MM.1S (cell line): Measurements from ENCODE around the gene KCNK2.

Source experiments
- CTCF ChIP-seq: fragments of 300-600 bp; sonication (generic); IDR thresholded peaks from 2 replicates; pipeline ENCODE4 v1.5.1; 2016; ENCODE audit warnings: antibody characterized with exemption, low read length, mixed read lengths
- EZH2 ChIP-seq: fragments of 300-600 bp; sonication (generic); optimal IDR thresholded peaks from 2 replicates; pipeline ENCODE3; 2017; ENCODE audit warnings: low read depth, mild to moderate bottlenecking, antibody characterized with exemption, low read length, mixed read lengths
- EZH2phosphoT487 ChIP-seq: fragments of 300-600 bp; sonication (generic); IDR thresholded peaks from 2 replicates; pipeline ENCODE4 v1.6.1; 2018; ENCODE audit warnings: antibody characterized with exemption, low read length

GRCh38 chr1:215079456-215079855 lies 3.1 kb upstream of the KCNK2 start:
- TF ChIP-seq EZH2 (no peak), CTCF (no peak), EZH2phosphoT487 (no peak)
